Keratinocyte (primary cell): Measurements from ENCODE around the gene HEXD. TPM values are rescaled to one million over a fixed set of nuclear protein-coding genes. Genes with fewer than 3 reads are reported as not detected.

Source experiments
- DNase-seq: peaks from one replicate; pipeline ENCODE4 v3.0.0-alpha.2; 2011; ENCODE audit warnings: low read depth, missing footprints, low spot score
- FAIRE-seq: peaks from 2 replicates; lab custom pipeline; 2011; peaks lifted over from hg19 to GRCh38; lab: Jason Lieb, UNC
- H2AFZ ChIP-seq: 2 replicates; pipeline ENCODE4 v1.6.0; 2012; ENCODE audit warnings: low read length, control low read depth, inconsistent platforms; ENCODE audit not compliant: control insufficient read depth
- H3K27ac ChIP-seq: 2 replicates; pipeline ENCODE4 v1.5.1; 2011; ENCODE audit warnings: low read length; ENCODE audit not compliant: control insufficient read depth, insufficient read depth
- H3K27me3 ChIP-seq: 3 replicates; pipeline ENCODE4 v1.6.0; 2011; ENCODE audit warnings: low read length; ENCODE audit not compliant: control insufficient read depth, insufficient read depth; ENCODE audit errors: extremely low read depth
- H3K36me3 ChIP-seq, 2 experiments: 2 replicates in 1 of 2; 3 replicates in 1 of 2; pipeline ENCODE4 v1.5.1; 2011; ENCODE audit warnings: low read length in 2 of 2, mild to moderate bottlenecking in 1 of 2; ENCODE audit not compliant: control insufficient read depth in 2 of 2, insufficient read depth in 2 of 2; ENCODE audit errors: extremely low read depth in 1 of 2
- H3K4me1 ChIP-seq: 3 replicates; pipeline ENCODE4 v1.5.1; 2011; ENCODE audit warnings: low read length; ENCODE audit not compliant: control insufficient read depth, insufficient read depth; ENCODE audit errors: extremely low read depth
- H3K4me2 ChIP-seq: 3 replicates; pipeline ENCODE4 v1.6.0; 2011; ENCODE audit warnings: low read depth, low read length; ENCODE audit not compliant: control insufficient read depth, insufficient read depth; ENCODE audit errors: extremely low read depth
- H3K4me3 ChIP-seq, 3 experiments: fragments of 200-600 bp in 1 of 3; sonication (generic) in 1 of 3; 2 replicates in 2 of 3; 3 replicates in 1 of 3; pipeline ENCODE4 v1.5.1; 2011 to 2016; ENCODE audit warnings: low read length in 3 of 3, mild to moderate bottlenecking in 3 of 3, control low read depth in 2 of 3, inconsistent platforms in 1 of 3, low read depth in 1 of 3, mixed read lengths in 1 of 3, mixed run types in 1 of 3, moderate library complexity in 1 of 3; ENCODE audit not compliant: control insufficient read depth in 2 of 3, insufficient read depth in 2 of 3; ENCODE audit errors: extremely low read depth in 1 of 3
- H3K79me2 ChIP-seq: 2 replicates; pipeline ENCODE4 v1.6.0; 2012; ENCODE audit warnings: low read length; ENCODE audit not compliant: control insufficient read depth, insufficient read depth
- H3K9ac ChIP-seq: 3 replicates; pipeline ENCODE4 v1.6.0; 2011; ENCODE audit warnings: low read length; ENCODE audit not compliant: control insufficient read depth, insufficient read depth; ENCODE audit errors: extremely low read depth
- H3K9me1 ChIP-seq: 3 replicates; pipeline ENCODE4 v1.6.0; 2011; ENCODE audit warnings: low read length; ENCODE audit not compliant: control insufficient read depth, insufficient read depth; ENCODE audit errors: extremely low read depth
- H3K9me3 ChIP-seq: 2 replicates; pipeline ENCODE4 v1.5.1; 2012; ENCODE audit warnings: low read depth, low read length; ENCODE audit not compliant: control insufficient read depth
- H4K20me1 ChIP-seq: 3 replicates; pipeline ENCODE4 v1.6.0; 2011; ENCODE audit warnings: low read length; ENCODE audit not compliant: control insufficient read depth, insufficient read depth; ENCODE audit errors: extremely low read depth
- EZH2 ChIP-seq: IDR thresholded peaks from one replicate; pipeline ENCODE4 v1.6.1; 2012; ENCODE audit warnings: inconsistent platforms, mild to moderate bottlenecking, low read length, moderate library complexity
- dilution Hi-C: fragments of 300-500 bp; cut with MboI; formaldehyde crosslinking; loops from one replicate; pipeline ENCODE4 v1.7.0; 2020; ENCODE audit warnings: low sequenced_read_pairs; ENCODE audit not compliant: extremely low pct_ligation_motif_present
- polyA plus RNA-seq, 5 experiments: library from polyadenylated mRNA; depleted of rRNA in 3 of 5; stranded (reverse) in 3 of 5; stranded (forward) in 1 of 5; unstranded in 1 of 5; fragments of >200 nt; gene quantifications; 1 replicate in 1 of 5; 2 replicates in 3 of 5; 3 replicates in 1 of 5; pipeline versions ENCODE4 v1.2.1 to v1.2.3, GENCODE V29; 2011 to 2012; ENCODE audit warnings: missing spikeins in 2 of 5, low read depth in 1 of 5, low replicate concordance in 1 of 5
- TF ChIP-seq, protein P1 (sequence below), 3 experiments: IDR thresholded peaks in 1 of 3; conservative IDR thresholded peaks in 1 of 3; optimal IDR thresholded peaks in 1 of 3; 2 replicates in 2 of 3; 3 replicates in 1 of 3; pipeline versions ENCODE3 to v1.5.1; 2011; ENCODE audit warnings: low read length in 3 of 3, mild to moderate bottlenecking in 3 of 3, moderate library complexity in 2 of 3, control low read depth in 1 of 3, inconsistent platforms in 1 of 3; ENCODE audit not compliant: insufficient read depth in 2 of 3; ENCODE audit errors: extremely low read depth in 1 of 3

HEXD gene
- polyA plus RNA-seq, 1 donor (not counting 4 experiments of a cell fraction or from before 2014, with no cell fraction given) = 5.6 TPM

DNA sequence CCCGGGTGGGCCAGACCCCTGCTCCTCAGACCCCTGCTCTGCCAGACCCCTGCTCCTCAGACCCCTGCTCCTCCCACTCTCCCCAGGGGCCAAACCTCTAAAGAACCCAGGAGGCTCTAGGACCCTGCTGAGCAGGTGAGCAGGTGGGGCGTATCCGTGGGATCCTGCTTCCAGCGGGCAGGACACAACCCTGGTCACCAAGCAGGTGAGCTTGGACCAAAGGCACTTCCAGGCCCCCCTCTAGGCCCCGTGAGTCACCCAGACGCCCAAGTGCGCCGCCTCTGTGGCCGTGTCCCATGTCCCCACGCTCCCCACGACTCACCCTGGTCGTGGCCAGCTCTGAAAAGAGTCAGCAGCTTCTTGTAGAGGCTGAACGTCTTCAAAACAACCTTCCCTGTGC, 27.4 kb downstream of the HEXD start:
- Histone ChIP-seq H3K27me3 (no peaks in the 10 kb centered on the region), H3K9me3 (no peaks in the 10 kb centered on the region), H3K79me2 (peaks cover 12% of the 10 kb centered on the region), H3K4me1 (peaks cover 8% of the 10 kb centered on the region), H4K20me1 (no peaks in the 10 kb centered on the region), H2AFZ (no peak overlapping the region), H3K9ac (no peak overlapping the region), H3K27ac (no peak overlapping the region), H3K9me1 (no peaks in the 10 kb centered on the region), H3K4me2 (no peak overlapping the region), H3K4me3 (no peak overlapping the region), H3K36me3 (peaks cover 7 to 14% of the 10 kb centered on the region in 2 experiments)
- FAIRE-seq = no peak
- TF ChIP-seq, protein P1, sequence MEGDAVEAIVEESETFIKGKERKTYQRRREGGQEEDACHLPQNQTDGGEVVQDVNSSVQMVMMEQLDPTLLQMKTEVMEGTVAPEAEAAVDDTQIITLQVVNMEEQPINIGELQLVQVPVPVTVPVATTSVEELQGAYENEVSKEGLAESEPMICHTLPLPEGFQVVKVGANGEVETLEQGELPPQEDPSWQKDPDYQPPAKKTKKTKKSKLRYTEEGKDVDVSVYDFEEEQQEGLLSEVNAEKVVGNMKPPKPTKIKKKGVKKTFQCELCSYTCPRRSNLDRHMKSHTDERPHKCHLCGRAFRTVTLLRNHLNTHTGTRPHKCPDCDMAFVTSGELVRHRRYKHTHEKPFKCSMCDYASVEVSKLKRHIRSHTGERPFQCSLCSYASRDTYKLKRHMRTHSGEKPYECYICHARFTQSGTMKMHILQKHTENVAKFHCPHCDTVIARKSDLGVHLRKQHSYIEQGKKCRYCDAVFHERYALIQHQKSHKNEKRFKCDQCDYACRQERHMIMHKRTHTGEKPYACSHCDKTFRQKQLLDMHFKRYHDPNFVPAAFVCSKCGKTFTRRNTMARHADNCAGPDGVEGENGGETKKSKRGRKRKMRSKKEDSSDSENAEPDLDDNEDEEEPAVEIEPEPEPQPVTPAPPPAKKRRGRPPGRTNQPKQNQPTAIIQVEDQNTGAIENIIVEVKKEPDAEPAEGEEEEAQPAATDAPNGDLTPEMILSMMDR (optimal IDR thresholded peaks at IDR 0.05 in 1 of 3, IDR thresholded peaks at IDR 0.05 in 1 of 3, conservative IDR thresholded peaks at IDR 0.05 in 1 of 3; ENCODE audit: extremely low read depth in 1 of 3, insufficient read depth in 2 of 3, low read length in 3 of 3) = no peak
- TF ChIP-seq EZH2 = no peak
- DNase-seq = no peak
- dilution Hi-C loops = no loop called here

DNA sequence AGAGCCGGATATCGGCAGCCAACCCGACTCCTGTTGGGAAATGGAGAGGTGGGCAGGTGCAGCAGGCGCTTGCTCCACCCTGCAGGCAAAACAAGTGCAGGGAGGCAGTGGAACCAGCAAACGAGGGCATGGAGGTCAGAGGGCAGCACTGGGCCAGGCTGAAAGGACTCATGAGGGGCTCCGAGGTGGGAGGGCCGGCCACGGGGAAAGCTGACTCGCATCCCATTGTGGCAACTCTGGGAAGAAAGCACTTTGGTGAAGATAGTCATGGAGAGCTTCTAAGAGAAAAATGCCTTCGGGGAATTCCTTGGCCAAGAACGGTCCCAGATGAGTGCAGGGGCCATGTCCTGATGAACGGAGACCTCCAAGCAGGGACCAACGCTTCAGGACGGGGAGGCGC, 28.0 kb downstream of the HEXD start:
- Histone ChIP-seq H3K27me3 (no peaks in the 10 kb centered on the region), H3K79me2 (peaks cover 12% of the 10 kb centered on the region), H3K36me3 (peaks cover 7 to 14% of the 10 kb centered on the region in 2 experiments), H3K9me3 (no peaks in the 10 kb centered on the region), H2AFZ (no peak overlapping the region), H4K20me1 (no peaks in the 10 kb centered on the region), H3K9me1 (no peaks in the 10 kb centered on the region), H3K4me3 (no peak overlapping the region), H3K4me2 (no peak overlapping the region), H3K9ac (no peak overlapping the region), H3K4me1 (peaks cover 11% of the 10 kb centered on the region), H3K27ac (no peak overlapping the region)
- FAIRE-seq = no peak
- TF ChIP-seq, protein P1 (optimal IDR thresholded peaks at IDR 0.05 in 1 of 3, IDR thresholded peaks at IDR 0.05 in 1 of 3, conservative IDR thresholded peaks at IDR 0.05 in 1 of 3; ENCODE audit: extremely low read depth in 1 of 3, insufficient read depth in 2 of 3, low read length in 3 of 3) = no peak
- TF ChIP-seq EZH2 = no peak
- dilution Hi-C loops = no loop called here
- DNase-seq = no peak
